CD14-positive monocyte (primary cell): ENCODE data around the gene FSD1. TPM values are rescaled to one million over a fixed set of nuclear protein-coding genes. Genes with fewer than 3 reads are reported as not detected.

Source experiments
- DNase-seq, 3 donors: peaks; one replicate each; pipeline ENCODE4 v3.0.0-alpha.2; 2011 to 2022
- H2AFZ ChIP-seq: 2 replicates; pipeline ENCODE4 v1.6.0; 2012; ENCODE audit warnings: mild to moderate bottlenecking, low read depth, low read length, inconsistent platforms; ENCODE audit not compliant: insufficient read depth, poor library complexity, severe bottlenecking
- H3K27ac ChIP-seq, 2 donors: 1 replicate in 1 of 2; 2 replicates in 1 of 2; pipeline ENCODE4 v1.5.1; 2012 to 2013; ENCODE audit warnings: low read length in 2 of 2, control low read depth in 1 of 2, inconsistent platforms in 1 of 2, low read depth in 1 of 2, mild to moderate bottlenecking in 1 of 2
- H3K27me3 ChIP-seq, 2 donors: one replicate each; pipeline versions ENCODE4 v1.6.0 to v1.6.1; 2011 to 2013; ENCODE audit warnings: low read length in 2 of 2; ENCODE audit not compliant: control insufficient read depth in 2 of 2, insufficient read depth in 2 of 2
- H3K36me3 ChIP-seq, 2 donors: replicated peaks in 1 of 2; 1 replicate in 1 of 2; 2 replicates in 1 of 2; pipeline versions ENCODE4 v1.5.1 to v1.6.1; 2012 to 2013; ENCODE audit warnings: low read length in 2 of 2, control low read depth in 1 of 2, inconsistent platforms in 1 of 2, mild to moderate bottlenecking in 1 of 2; ENCODE audit not compliant: insufficient read depth in 2 of 2, control insufficient read depth in 1 of 2
- H3K4me1 ChIP-seq, 2 donors: 1 replicate in 1 of 2; 2 replicates in 1 of 2; pipeline versions ENCODE4 v1.5.1 to v1.6.1; 2012 to 2013; ENCODE audit warnings: low read length in 2 of 2, control low read depth in 1 of 2, inconsistent platforms in 1 of 2, mild to moderate bottlenecking in 1 of 2, moderate library complexity in 1 of 2; ENCODE audit not compliant: insufficient read depth in 2 of 2, control insufficient read depth in 1 of 2
- H3K4me2 ChIP-seq: replicated peaks from 2 replicates; pipeline ENCODE3; 2012; ENCODE audit warnings: low read length, moderate library complexity, mild to moderate bottlenecking; ENCODE audit not compliant: poor library complexity, severe bottlenecking; ENCODE audit errors: extremely low read depth
- H3K4me3 ChIP-seq, 3 experiments: fragments of 200-600 bp in 1 of 3; sonication (generic) in 1 of 3; replicated peaks in 1 of 3; 1 replicate in 2 of 3; 2 replicates in 1 of 3; pipeline ENCODE4 v1.5.1; 2011 to 2013; ENCODE audit warnings: low read length in 3 of 3, mild to moderate bottlenecking in 3 of 3, control low read depth in 2 of 3, low read depth in 2 of 3, inconsistent platforms in 1 of 3, moderate library complexity in 1 of 3
- H3K79me2 ChIP-seq: 2 replicates; pipeline ENCODE4 v1.6.0; 2012; ENCODE audit warnings: mild to moderate bottlenecking, control low read depth, inconsistent platforms, low read length, moderate library complexity; ENCODE audit not compliant: insufficient read depth
- H3K9ac ChIP-seq: 2 replicates; pipeline ENCODE4 v1.6.0; 2017; ENCODE audit warnings: low read length, mild to moderate bottlenecking; ENCODE audit not compliant: insufficient read depth, poor library complexity, severe bottlenecking
- H3K9me3 ChIP-seq, 2 donors: replicated peaks in 1 of 2; 1 replicate in 1 of 2; 2 replicates in 1 of 2; pipeline versions ENCODE4 v1.5.1 to v1.6.1; 2012 to 2013; ENCODE audit warnings: low read length in 2 of 2, control low read depth in 1 of 2; ENCODE audit not compliant: control insufficient read depth in 1 of 2, insufficient read depth in 1 of 2
- H4K20me1 ChIP-seq: 2 replicates; pipeline ENCODE4 v1.6.0; 2012; ENCODE audit warnings: mild to moderate bottlenecking, low read length, control low read depth, moderate library complexity; ENCODE audit not compliant: insufficient read depth
- H3K27ac Mint-ChIP-seq, 7 donors: one replicate each; pipeline ENCODE4 v1.8.0; 2020; ENCODE audit warnings: mild to moderate bottlenecking in 7 of 7, mixed read lengths in 7 of 7, moderate library complexity in 6 of 7, inconsistent platforms in 2 of 7
- H3K27me3 Mint-ChIP-seq, 3 donors: one replicate each; pipeline ENCODE4 v1.8.0; 2021 to 2022; ENCODE audit warnings: low read depth in 3 of 3, mild to moderate bottlenecking in 3 of 3, mixed read lengths in 3 of 3, moderate library complexity in 3 of 3, inconsistent platforms in 1 of 3
- H3K36me3 Mint-ChIP-seq, 2 donors: one replicate each; pipeline ENCODE4 v1.8.0; 2020; ENCODE audit warnings: mixed read lengths in 2 of 2, inconsistent platforms in 1 of 2, mild to moderate bottlenecking in 1 of 2
- H3K4me1 Mint-ChIP-seq: one replicate; pipeline ENCODE4 v1.8.0; 2020; ENCODE audit warnings: mild to moderate bottlenecking, mixed read lengths
- H3K4me3 Mint-ChIP-seq, 2 donors: one replicate each; pipeline ENCODE4 v1.8.0; 2020; ENCODE audit warnings: mild to moderate bottlenecking in 2 of 2, mixed read lengths in 2 of 2, moderate library complexity in 1 of 2
- H3K9me3 Mint-ChIP-seq, 7 donors: one replicate each; pipeline ENCODE4 v1.8.0; 2020 to 2022; ENCODE audit warnings: mixed read lengths in 7 of 7, mild to moderate bottlenecking in 6 of 7, moderate library complexity in 6 of 7, inconsistent platforms in 2 of 7
- CTCF ChIP-seq: fragments of 200-600 bp; IDR thresholded peaks from one replicate; pipeline ENCODE4 v1.8.0; 2022; ENCODE audit warnings: antibody characterized with exemption, mild to moderate bottlenecking
- WGBS: methylation state at CpG from one replicate; pipeline ENCODE4 v1.1.5; 2013; ENCODE audit warnings: missing lambda C conversion rate; ENCODE audit not compliant: insufficient coverage; 5-methylcytosine and 5-hydroxymethylcytosine counted together
- intact Hi-C, 2 donors: fragments of 100-400 bp; cut with micrococcal nuclease; formaldehyde crosslinking; loops; one replicate each; pipeline versions ENCODE4 v1.15.0 to v1.15.1; 2023
- polyA plus RNA-seq, 3 donors: library from polyadenylated mRNA; depleted of rRNA in 1 of 3; unstranded in 2 of 3; stranded (reverse) in 1 of 3; fragments of 300-500 nt in 2 of 3; fragments of >200 nt in 1 of 3; fragmentation: Illumina TruSeq in 2 of 3; gene quantifications; 1 replicate in 2 of 3; 2 replicates in 1 of 3; pipeline ENCODE4 v1.2.3, GENCODE V29; 2012 to 2021

FSD1 gene
- polyA plus RNA-seq, 3 donors: 0.39 TPM; not detected in 2

- peaks cover 0 to 13% (median 11%) of the 10 kb centered on the region in 3 donors for H3K27me3 Mint-ChIP-seq
- Histone ChIP-seq H3K9me3 (no peaks in the 10 kb centered on the region), H3K27ac (peak overlapping the region; percentile 78 to 85), H4K20me1 (peaks cover 6% of the 10 kb centered on the region), H3K4me3 (peak overlapping the region; percentile 52 to 84 (median 70)), H3K4me1 (peaks cover 27 to 37% of the 10 kb centered on the region in 2 donors), H2AFZ (peak overlapping the region; percentile 98), H3K79me2 (peaks cover 6% of the 10 kb centered on the region), H3K36me3 (peaks cover 8 to 13% of the 10 kb centered on the region in 2 donors), H3K27me3 (no peaks in the 10 kb centered on the region), H3K4me2 (peak overlapping the region; percentile 97), H3K9ac (peak overlapping the region; percentile 62)
- peak; percentile 17 for TF ChIP-seq CTCF
- WGBS: 0% methylated on average over 37 of the region's 39 CpGs
- H3K36me3 Mint-ChIP-seq: peaks cover 24 to 26% of the 10 kb centered on the region in 2 donors
- intact Hi-C loops: loop anchor here (1.0 to 5.0 kb wide), 5 partner anchors 14 to 130 kb away; partner anchors contain the start of genes HDGFL2 (in 1 of the 2), UBXN6 (in 1 of the 2) and YJU2 (in 1 of the 2)
- no peaks in the 10 kb centered on the region for H3K9me3 Mint-ChIP-seq
- peak overlapping the region; percentile 91 to 98 (median 95) for H3K27ac Mint-ChIP-seq
- H3K4me3 Mint-ChIP-seq: peak overlapping the region; percentile 91 to 93
- peak; percentile 99 to 100 (median 100) for DNase-seq
- peaks cover 35% of the 10 kb centered on the region for H3K4me1 Mint-ChIP-seq
Measured at GRCh38 chr19:4342615-4343369, 38.4 kb downstream of the FSD1 start.

- Histone ChIP-seq H3K9ac (peak within 1 kb of the TSS; percentile 62), H3K4me1 (peaks cover 18 to 28% of the 10 kb centered on the region in 2 donors)
- no peaks in the 10 kb centered on the region for H3K9me3 Mint-ChIP-seq
Measured at GRCh38 chr19:4343370-4344307, 39.2 kb downstream of the FSD1 start, which contains the start of gene MPND. MPND (plus strand) TSS chr19:4343562; CDS start chr19:4343594, 32 bp downstream.

More at GRCh38 chr19:4343370-4344307, 39.2 kb downstream of the FSD1 start, which contains the start of gene MPND:
- Histone ChIP-seq H3K27ac (peak within 1 kb of the TSS; percentile 78 to 85), H4K20me1 (peaks cover 6% of the 10 kb centered on the region), H3K27me3 (no peaks in the 10 kb centered on the region), H2AFZ (peak within 1 kb of the TSS; percentile 98), H3K36me3 (peaks cover 8 to 14% of the 10 kb centered on the region in 2 donors), H3K4me2 (peak within 1 kb of the TSS; percentile 97), H3K4me3 (peak within 1 kb of the TSS; percentile 52 to 84 (median 70)), H3K9me3 (no peaks in the 10 kb centered on the region), H3K79me2 (peaks cover 6% of the 10 kb centered on the region)
- Mint-ChIP-seq H3K4me3 (peak within 1 kb of the TSS; percentile 91 to 93), H3K27me3 (peaks cover 0 to 9% (median 7%) of the 10 kb centered on the region in 3 donors), H3K27ac (peak within 1 kb of the TSS; percentile 91 to 98 (median 95)), H3K4me1 (peaks cover 28% of the 10 kb centered on the region), H3K36me3 (peaks cover 28 to 33% of the 10 kb centered on the region in 2 donors)
- 5% methylated on average over 90 of the region's 101 CpGs for WGBS
- TF ChIP-seq CTCF: peak; percentile 3
- DNase-seq: peak; percentile 71 to 82 (median 78)
- intact Hi-C loops: loop anchor here (2.0 to 5.0 kb wide), 4 partner anchors 15 to 129 kb away; partner anchors contain the start of genes HDGFL2 (in 1 of the 2), UBXN6 (in 1 of the 2) and YJU2 (in 1 of the 2)
